Duodenal mucosa (tissue), 2 donors: Measurements from ENCODE around the gene RALGPS1.

ENCODE experiments used
- H3K27ac ChIP-seq: one replicate; pipeline ENCODE4 v1.7.0; 2013; ENCODE audit warnings: low read depth, low read length
- H3K27me3 ChIP-seq, 2 donors: one replicate each; pipeline ENCODE4 v1.7.0; 2013; ENCODE audit warnings: low read length in 2 of 2, control low read depth in 1 of 2; ENCODE audit not compliant: insufficient read depth in 2 of 2, control insufficient read depth in 1 of 2
- H3K36me3 ChIP-seq, 2 donors: one replicate each; pipeline ENCODE4 v1.7.0; 2013; ENCODE audit warnings: low read length in 2 of 2, control low read depth in 1 of 2; ENCODE audit not compliant: insufficient read depth in 2 of 2, control insufficient read depth in 1 of 2
- H3K4me1 ChIP-seq, 2 donors: one replicate each; pipeline ENCODE4 v1.7.0; 2013; ENCODE audit warnings: low read length in 2 of 2, control low read depth in 1 of 2; ENCODE audit not compliant: insufficient read depth in 2 of 2, control insufficient read depth in 1 of 2
- H3K4me3 ChIP-seq, 2 donors: one replicate each; pipeline ENCODE4 v1.7.0; 2013; ENCODE audit warnings: low read length in 2 of 2, low read depth in 1 of 2
- H3K9ac ChIP-seq, 2 donors: one replicate each; pipeline ENCODE4 v1.7.0; 2013; ENCODE audit warnings: low read length in 2 of 2, low read depth in 1 of 2
- H3K9me3 ChIP-seq, 2 donors: one replicate each; pipeline ENCODE4 v1.7.0; 2013; ENCODE audit warnings: low read length in 2 of 2, control low read depth in 1 of 2; ENCODE audit not compliant: control insufficient read depth in 1 of 2

Gene RALGPS1

DNA sequence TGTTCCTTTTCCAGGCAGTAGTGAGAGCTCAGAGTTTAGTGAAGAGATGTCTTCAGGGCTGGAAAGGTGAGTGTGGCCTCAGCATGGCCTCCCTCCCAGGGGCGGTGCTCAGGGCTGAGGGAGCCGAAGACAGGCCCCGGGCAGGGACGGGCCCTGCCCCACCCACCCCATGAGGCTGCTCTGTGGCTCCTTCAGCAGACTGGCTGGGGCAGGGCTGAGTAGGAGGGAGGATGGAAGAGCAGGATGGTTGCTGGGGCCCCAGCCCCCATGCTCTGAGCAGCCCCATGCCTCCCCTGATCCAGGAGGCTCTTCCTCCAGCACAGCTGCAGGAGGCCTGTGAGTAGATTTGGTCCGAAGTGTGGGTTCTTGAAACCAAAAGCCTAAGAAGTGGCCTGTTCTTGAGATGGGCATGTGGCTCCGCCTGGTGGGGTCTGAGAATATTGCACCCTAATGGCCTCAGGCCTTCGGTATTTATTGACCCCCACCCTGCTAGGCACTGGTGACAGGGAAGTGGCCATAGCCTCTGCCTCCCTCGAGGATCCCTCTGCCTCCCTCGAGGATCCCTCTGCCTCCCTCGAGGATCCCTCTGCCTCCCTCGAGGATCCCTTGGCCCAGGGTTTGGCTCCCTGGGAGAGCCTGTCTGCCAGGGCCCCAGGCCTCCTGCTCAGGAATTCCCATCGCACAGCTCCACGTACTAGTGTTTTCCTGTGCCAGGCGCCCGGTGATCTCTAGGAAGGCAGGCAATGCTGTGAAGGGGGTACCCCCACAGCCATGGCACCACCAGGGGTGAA lies 284.6 kb downstream of the RALGPS1 start:
- Histone ChIP-seq H3K4me1 (peaks cover 4 to 14% of the 10 kb centered on the region in 2 donors), H3K27me3 (no peaks in the 10 kb centered on the region), H3K27ac (no peak overlapping the region), H3K9ac (no peak overlapping the region), H3K9me3 (no peaks in the 10 kb centered on the region), H3K4me3 (no peak overlapping the region), H3K36me3 (peaks cover 0 to 37% of the 10 kb centered on the region in 2 donors)

DNA sequence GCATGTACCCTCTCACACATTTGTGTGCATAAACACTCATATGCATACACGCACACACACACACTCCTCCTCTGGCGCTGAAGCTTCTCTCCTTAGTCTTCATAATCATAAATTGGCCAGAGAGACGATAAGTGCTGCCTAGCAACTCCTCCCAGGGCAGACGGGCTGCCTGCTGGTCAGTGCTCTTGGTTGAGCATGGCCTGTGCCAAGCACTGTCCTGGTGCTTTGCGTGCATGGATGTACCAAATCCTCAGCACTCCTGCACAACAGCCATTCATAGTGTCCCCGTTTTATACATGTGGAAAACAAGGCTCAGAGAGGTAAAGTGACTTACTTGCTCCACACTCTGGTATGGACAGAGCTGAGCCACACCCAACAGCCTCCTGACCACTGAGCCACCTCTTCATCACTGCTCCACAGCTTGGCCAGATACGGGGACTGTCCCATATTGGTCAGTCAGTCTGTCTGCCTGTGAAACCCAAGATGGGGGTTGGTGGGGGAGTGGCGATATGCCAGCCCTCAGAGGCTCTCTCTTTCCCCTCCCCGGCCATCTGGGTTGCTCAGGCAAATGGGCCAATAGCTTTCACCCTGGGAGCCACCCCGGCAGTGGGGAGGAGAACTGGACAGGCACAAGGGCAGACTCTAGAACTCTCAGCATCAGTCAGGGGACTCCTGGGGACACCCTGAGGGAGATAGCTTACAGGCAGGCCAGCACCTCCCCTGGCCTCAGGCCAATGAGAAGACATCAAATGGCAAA lies 285.7 kb downstream of the RALGPS1 start:
- Histone ChIP-seq H3K9ac (no peak overlapping the region), H3K36me3 (peaks cover 0 to 34% of the 10 kb centered on the region in 2 donors), H3K27me3 (no peaks in the 10 kb centered on the region), H3K4me3 (no peak overlapping the region), H3K27ac (no peak overlapping the region), H3K9me3 (no peaks in the 10 kb centered on the region), H3K4me1 (peaks cover 4 to 14% of the 10 kb centered on the region in 2 donors)

GRCh38 chr9:127201071-127201541 lies 286.5 kb downstream of the RALGPS1 start:
- peaks cover 4 to 14% of the 10 kb centered on the region in 2 donors for H3K4me1 ChIP-seq
- peaks cover 0 to 29% of the 10 kb centered on the region in 2 donors for H3K36me3 ChIP-seq
- no peaks in the 10 kb centered on the region for H3K9me3 ChIP-seq

GRCh38 chr9:127201731-127202130 lies 287.1 kb downstream of the RALGPS1 start:
- Histone ChIP-seq H3K4me1 (peaks cover 4 to 14% of the 10 kb centered on the region in 2 donors), H3K9ac (no peak overlapping the region), H3K4me3 (no peak overlapping the region), H3K9me3 (no peaks in the 10 kb centered on the region), H3K36me3 (peaks cover 0 to 25% of the 10 kb centered on the region in 2 donors), H3K27me3 (no peaks in the 10 kb centered on the region), H3K27ac (no peak overlapping the region)

More at GRCh38 chr9:127201071-127201541, 286.5 kb downstream of the RALGPS1 start:
- Histone ChIP-seq H3K9ac (no peak overlapping the region), H3K27me3 (no peaks in the 10 kb centered on the region), H3K27ac (no peak overlapping the region), H3K4me3 (no peak overlapping the region)

DNA sequence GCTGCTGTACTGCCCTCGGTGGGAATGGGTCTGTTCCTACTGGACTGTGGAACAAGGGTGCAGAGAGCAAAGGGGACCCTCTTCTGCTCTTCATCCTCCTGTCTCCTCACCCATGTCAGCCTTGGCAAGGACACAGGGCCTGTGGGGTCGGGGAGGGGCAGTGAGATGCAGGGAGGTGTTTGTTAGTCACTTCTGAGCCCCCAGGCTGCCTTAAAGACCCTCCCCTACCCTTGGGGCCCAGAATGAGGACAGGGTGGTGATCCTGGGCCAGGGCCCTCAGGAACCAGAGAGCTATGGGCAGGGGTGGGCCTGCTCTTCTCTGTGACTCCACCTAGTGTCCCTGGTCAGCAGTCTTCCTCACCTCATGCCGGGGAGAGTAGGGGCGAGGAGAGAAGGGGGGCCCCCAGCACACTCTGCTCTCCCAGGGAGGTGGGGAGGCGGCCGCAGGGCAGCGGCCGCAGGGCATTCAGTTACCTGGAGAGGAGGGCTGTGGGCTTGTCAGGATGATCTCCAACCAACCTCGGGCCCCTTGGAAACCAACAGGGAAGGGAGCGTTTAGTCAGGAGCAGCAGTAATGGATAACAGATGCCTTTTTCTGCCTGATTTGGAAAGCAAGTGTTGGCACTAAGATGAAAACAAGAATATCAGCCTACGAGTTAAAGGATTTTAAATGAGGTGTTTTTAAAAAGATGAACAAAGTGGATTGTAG lies 288.0 kb downstream of the RALGPS1 start:
- Histone ChIP-seq H3K36me3 (peaks cover 0 to 29% of the 10 kb centered on the region in 2 donors), H3K9me3 (no peaks in the 10 kb centered on the region), H3K27ac (no peak overlapping the region), H3K4me1 (peaks cover 4 to 14% of the 10 kb centered on the region in 2 donors), H3K27me3 (no peaks in the 10 kb centered on the region), H3K9ac (no peak overlapping the region), H3K4me3 (no peak overlapping the region)

GRCh38 chr9:127203681-127204327 lies 289.2 kb downstream of the RALGPS1 start:
- Histone ChIP-seq H3K9ac (no peak overlapping the region), H3K36me3 (peaks cover 3 to 39% of the 10 kb centered on the region in 2 donors), H3K4me1 (peaks cover 3 to 7% of the 10 kb centered on the region in 2 donors), H3K9me3 (no peaks in the 10 kb centered on the region), H3K27ac (no peak overlapping the region), H3K27me3 (no peaks in the 10 kb centered on the region), H3K4me3 (no peak overlapping the region)

GRCh38 chr9:127204771-127205470 lies 290.3 kb downstream of the RALGPS1 start:
- H3K9me3 ChIP-seq: no peaks in the 10 kb centered on the region
- peaks cover 3 to 37% of the 10 kb centered on the region in 2 donors for H3K36me3 ChIP-seq
- H3K27me3 ChIP-seq: no peaks in the 10 kb centered on the region
- H3K4me1 ChIP-seq: no peaks in the 10 kb centered on the region
- no peak overlapping the region for H3K27ac ChIP-seq
- H3K4me3 ChIP-seq: no peak overlapping the region
- H3K9ac ChIP-seq: no peak overlapping the region

GRCh38 chr9:127205952-127206351 lies 291.4 kb downstream of the RALGPS1 start:
- H3K9me3 ChIP-seq: no peaks in the 10 kb centered on the region
- H3K9ac ChIP-seq: no peak overlapping the region
- H3K4me1 ChIP-seq: no peaks in the 10 kb centered on the region
- no peak overlapping the region for H3K27ac ChIP-seq
- H3K27me3 ChIP-seq: no peaks in the 10 kb centered on the region
- H3K4me3 ChIP-seq: no peak overlapping the region
- H3K36me3 ChIP-seq: peaks cover 3 to 26% of the 10 kb centered on the region in 2 donors

DNA sequence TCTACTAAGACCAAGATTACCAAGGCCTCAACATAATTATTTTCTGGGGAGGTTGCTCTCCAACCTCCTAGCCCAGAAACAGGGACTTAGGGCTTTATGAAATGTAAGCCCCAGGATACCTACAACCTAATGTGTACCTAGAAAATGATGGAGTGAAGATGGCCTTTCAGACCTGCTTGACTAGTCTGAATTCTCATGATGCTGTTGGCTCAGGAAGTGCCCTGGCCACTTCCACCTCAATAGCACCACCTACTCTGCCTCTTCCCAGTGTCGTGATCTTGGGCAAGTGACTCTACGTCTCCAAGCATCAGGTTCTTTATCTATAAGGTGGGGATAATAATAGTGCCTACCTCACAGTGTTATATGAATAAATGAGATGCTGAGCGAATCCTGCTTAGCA lies 292.1 kb downstream of the RALGPS1 start:
- Histone ChIP-seq H3K27ac (no peak overlapping the region), H3K4me1 (no peaks in the 10 kb centered on the region), H3K9me3 (no peaks in the 10 kb centered on the region), H3K27me3 (no peaks in the 10 kb centered on the region), H3K9ac (no peak overlapping the region), H3K4me3 (no peak overlapping the region), H3K36me3 (peaks cover 3 to 22% of the 10 kb centered on the region in 2 donors)
